HG03521 (cell line): ENCODE measurements around the gene FABP6.
"Not testable (repeated sequence)": the region's sequence is repeated elsewhere in the genome, so short reads cannot be mapped to it uniquely, and the experiment has no call there.

Experiments used
- ATAC-seq: cut with Tn5 transposase; IDR thresholded peaks from one replicate; pipeline ENCODE4 v1.9.1; 2021; ENCODE audit warnings: mild to moderate bottlenecking, moderate library complexity; ENCODE audit not compliant: unreplicated experiment

The FABP6 gene

GRCh38 chr5:160219356-160219755 lies 9.9 kb upstream of the FABP6 start:
- ATAC-seq, result no peak

GRCh38 chr5:160221082-160221481 lies 8.2 kb upstream of the FABP6 start:
- no peak for ATAC-seq

- no peak for ATAC-seq
Measured at GRCh38 chr5:160227012-160227411, 2.3 kb upstream of the FABP6 start.

GRCh38 chr5:160230686-160231527 lies 1.6 kb downstream of the FABP6 start:
- ATAC-seq, result no peak

- no peak for ATAC-seq
Measured at GRCh38 chr5:160231783-160232342, 2.6 kb downstream of the FABP6 start.

GRCh38 chr5:160233215-160233614 lies 3.9 kb downstream of the FABP6 start:
- ATAC-seq, result no peak

- ATAC-seq, result no peak
Measured at GRCh38 chr5:160235731-160236130, 6.4 kb downstream of the FABP6 start.

- no peak for ATAC-seq
Measured at GRCh38 chr5:160237571-160238093, 8.3 kb downstream of the FABP6 start.

- ATAC-seq, result no peak
Measured at GRCh38 chr5:160240350-160240749, 11.0 kb downstream of the FABP6 start.

- no peak for ATAC-seq
Measured at GRCh38 chr5:160242145-160242544, 12.8 kb downstream of the FABP6 start.

- no peak for ATAC-seq
Measured at GRCh38 chr5:160245506-160246086, 16.3 kb downstream of the FABP6 start.

GRCh38 chr5:160249570-160249969 lies 20.3 kb downstream of the FABP6 start:
- ATAC-seq, result not testable (repeated sequence)

GRCh38 chr5:160250226-160250625 lies 20.9 kb downstream of the FABP6 start:
- no peak for ATAC-seq

- no peak for ATAC-seq
Measured at GRCh38 chr5:160250826-160251225, 21.5 kb downstream of the FABP6 start.

GRCh38 chr5:160251406-160252155 lies 22.3 kb downstream of the FABP6 start:
- no peak for ATAC-seq

GRCh38 chr5:160252916-160253315 lies 23.6 kb downstream of the FABP6 start:
- ATAC-seq, result no peak

GRCh38 chr5:160253441-160253840 lies 24.1 kb downstream of the FABP6 start:
- no peak for ATAC-seq

GRCh38 chr5:160254706-160255105 lies 25.4 kb downstream of the FABP6 start:
- ATAC-seq, result no peak

GRCh38 chr5:160259341-160259740 lies 30.0 kb downstream of the FABP6 start:
- no peak for ATAC-seq

GRCh38 chr5:160260006-160260775 lies 30.9 kb downstream of the FABP6 start:
- no peak for ATAC-seq
